HG03039 (cell line): ENCODE measurements around the gene TTLL11.

Experiments used
- ATAC-seq: cut with Tn5 transposase; IDR thresholded peaks from one replicate; pipeline ENCODE4 v1.9.1; 2021; ENCODE audit warnings: mild to moderate bottlenecking, moderate library complexity; ENCODE audit not compliant: unreplicated experiment

Gene TTLL11

GRCh38 chr9:121778252-121779225 is 314.6 kb downstream of the TTLL11 start:
- ATAC-seq: no peak

- no peak for ATAC-seq
Observed at GRCh38 chr9:121776739-121777637, 316.1 kb downstream of the TTLL11 start.

- no peak for ATAC-seq
Observed at GRCh38 chr9:121776001-121776738, 316.9 kb downstream of the TTLL11 start.

- ATAC-seq: no peak
Observed at GRCh38 chr9:121774715-121775613, 318.1 kb downstream of the TTLL11 start.

GRCh38 chr9:121773954-121774714 is 319.0 kb downstream of the TTLL11 start:
- no peak for ATAC-seq

- no peak for ATAC-seq
Observed at GRCh38 chr9:121773286-121773953, 319.7 kb downstream of the TTLL11 start.

- ATAC-seq: no peak
Observed at GRCh38 chr9:121772600-121773285, 320.4 kb downstream of the TTLL11 start.
